HS-5 (cell line): Measurements from ENCODE around the gene DIAPH3.

Experiments
- DNase-seq: peaks from one replicate; pipeline ENCODE4 v3.0.0-alpha.2; 2012; ENCODE audit warnings: low read depth

The DIAPH3 gene

DNA sequence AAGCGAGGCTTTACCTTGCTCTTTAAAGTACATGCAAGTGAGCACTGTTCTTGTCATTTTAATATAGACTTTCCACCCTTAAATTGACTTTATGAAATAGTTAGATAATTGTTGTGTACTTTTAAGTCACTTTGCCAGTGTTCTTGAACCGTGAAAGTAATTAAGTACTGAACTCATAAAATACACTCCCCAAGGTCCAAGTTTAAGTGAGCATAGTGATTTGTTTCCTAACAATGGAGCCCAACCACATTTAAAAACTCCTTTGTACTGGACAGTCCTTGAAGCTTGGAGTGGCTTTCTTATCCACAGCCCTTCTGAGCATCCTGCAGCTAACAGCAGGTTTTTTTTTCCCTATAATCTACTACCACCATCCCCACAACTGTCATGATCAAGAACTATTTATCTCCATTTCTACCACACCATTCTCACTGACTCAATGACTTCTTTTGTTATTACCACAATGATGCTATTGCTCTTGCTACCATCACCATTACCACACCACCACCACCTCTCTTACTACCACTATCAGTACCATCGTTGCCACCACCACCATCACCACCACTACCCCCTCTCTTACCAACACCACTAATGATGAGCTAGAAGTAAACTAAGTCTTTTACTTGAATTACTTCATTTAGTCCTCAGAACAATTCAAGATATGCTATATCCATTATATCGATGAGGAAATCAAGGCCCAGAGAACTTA is 452.6 kb downstream of the DIAPH3 start:
- no peak for DNase-seq

DNA sequence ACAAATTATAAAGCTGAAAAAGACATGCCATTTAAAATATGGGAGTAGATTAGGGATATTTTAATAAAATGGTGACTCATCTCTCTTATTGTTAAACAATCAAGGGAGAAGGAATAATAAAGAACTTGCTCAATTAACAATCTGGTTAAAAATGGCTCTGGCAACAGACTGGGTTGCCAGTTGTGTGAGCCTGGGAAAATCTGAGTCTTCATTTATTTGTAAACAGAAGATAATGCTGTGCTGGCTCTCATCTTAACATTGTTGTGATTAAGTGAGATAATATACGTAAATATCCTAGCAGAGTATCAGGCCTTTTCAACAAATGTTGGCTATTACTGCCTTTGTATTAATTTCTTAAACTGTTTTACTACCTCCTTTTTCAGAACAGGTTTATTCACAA is 453.3 kb downstream of the DIAPH3 start:
- DNase-seq: no peak

- no peak for DNase-seq
These were observed 457.4 kb downstream of the DIAPH3 start for GRCh38 chr13:59706101-59706976.

GRCh38 chr13:59702269-59702668 is 461.5 kb downstream of the DIAPH3 start:
- no peak for DNase-seq

DNA sequence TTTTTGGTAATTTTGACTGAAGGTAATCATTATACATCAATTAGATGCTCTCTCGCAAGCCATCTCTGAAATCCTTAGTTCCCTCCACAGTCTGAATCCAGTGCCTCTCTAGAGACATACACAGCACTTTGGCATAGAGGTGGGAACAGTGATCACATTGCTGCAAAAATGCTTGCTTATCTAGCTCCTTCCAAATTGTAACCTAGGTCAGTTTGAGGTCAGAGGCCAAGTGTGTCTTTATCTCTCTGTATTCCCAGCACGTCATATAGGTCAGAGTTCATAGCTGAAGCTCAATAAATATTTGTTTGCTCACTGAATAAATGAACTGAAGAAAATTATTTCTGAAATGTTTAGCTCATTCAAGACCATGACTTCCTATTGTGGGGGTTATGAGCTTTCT is 462.5 kb downstream of the DIAPH3 start:
- DNase-seq: no peak

DNA sequence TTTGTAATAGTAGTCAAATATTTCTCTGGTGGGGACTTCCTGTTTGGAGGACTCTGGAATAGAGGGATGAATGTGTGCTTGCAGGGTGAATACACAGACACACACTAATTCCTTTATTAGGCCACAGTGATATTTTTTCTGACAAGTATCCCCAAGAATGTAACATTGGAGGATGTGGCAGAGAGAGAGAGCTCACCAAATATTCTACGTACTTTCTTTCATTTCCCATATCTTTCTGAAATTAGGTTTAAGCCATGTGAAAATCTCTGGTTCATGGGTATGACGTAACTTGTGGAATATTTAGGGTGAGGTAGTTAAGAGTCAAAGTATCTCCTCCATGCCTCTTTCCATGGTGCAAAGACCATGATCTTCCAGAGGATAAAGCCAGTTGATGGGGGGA is 463.4 kb downstream of the DIAPH3 start:
- DNase-seq: no peak

- no peak for DNase-seq
These were observed 467.5 kb downstream of the DIAPH3 start for GRCh38 chr13:59696271-59696670.

GRCh38 chr13:59691501-59692066 is 472.1 kb downstream of the DIAPH3 start:
- no peak for DNase-seq

DNA sequence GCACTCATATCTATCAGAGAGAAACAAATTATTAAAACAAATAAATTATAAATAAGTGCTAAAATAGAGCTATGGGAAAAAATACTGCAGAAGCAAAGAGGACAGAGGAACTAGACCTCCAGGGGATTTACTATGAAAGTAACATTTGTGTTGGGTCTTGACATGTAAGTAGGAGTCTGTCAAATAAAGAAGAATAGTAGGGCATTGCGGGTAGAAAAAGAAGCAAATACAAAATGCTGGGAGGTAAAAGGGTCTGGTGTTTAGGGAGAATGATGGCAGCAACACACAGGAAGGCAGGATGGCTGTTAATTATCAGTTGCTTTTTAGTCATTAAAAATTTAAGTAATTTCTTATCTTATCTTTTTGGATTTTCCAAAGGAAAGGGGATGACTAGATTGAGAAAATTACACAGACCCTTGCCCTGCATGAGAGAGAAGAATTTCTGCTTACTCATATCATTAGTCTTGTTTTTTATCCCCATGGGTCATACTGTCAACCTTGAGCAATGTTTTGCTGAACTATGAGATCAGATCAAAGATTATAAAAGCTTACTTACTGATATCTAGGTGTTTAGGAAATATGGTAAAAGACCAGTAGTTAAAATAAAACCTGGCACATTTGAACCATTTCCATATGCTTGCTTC is 472.7 kb downstream of the DIAPH3 start:
- no peak for DNase-seq

- no peak for DNase-seq
These were observed 474.7 kb downstream of the DIAPH3 start for GRCh38 chr13:59689057-59689456.

DNA sequence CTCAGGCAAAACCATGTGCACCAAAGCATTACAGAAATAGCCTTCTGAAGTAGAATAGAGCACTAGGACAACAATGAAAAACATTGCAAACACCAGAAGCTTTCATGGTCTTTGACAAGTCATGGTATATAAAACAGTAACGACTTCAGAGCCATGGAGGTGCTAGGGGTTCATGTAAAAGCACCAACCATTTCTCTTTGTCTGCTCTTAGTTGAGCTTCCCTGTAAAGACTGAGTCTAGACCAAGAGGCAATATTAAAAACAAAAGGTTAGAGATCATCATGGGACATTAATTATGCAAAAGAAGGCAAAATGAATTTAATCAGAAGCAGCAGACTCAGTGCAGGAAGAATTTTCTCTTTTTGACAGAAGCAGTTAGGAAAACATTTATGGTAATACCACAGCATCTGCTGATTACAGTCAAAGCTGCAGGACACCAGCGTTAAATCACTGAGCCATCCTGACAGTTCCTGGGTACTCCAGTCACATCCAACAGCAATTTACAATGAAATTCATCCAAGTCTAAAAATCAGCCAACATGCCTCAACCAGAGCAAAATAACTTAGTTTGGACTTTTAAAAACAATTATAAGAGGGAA is 476.8 kb downstream of the DIAPH3 start:
- DNase-seq: no peak

- no peak for DNase-seq
These were observed 479.6 kb downstream of the DIAPH3 start for GRCh38 chr13:59684105-59684504.

- no peak for DNase-seq
These were observed 482.0 kb downstream of the DIAPH3 start for GRCh38 chr13:59681636-59682311.

GRCh38 chr13:59680429-59681024 is 483.2 kb downstream of the DIAPH3 start:
- DNase-seq: no peak

- no peak for DNase-seq
These were observed 484.5 kb downstream of the DIAPH3 start for GRCh38 chr13:59679254-59679653.

DNA sequence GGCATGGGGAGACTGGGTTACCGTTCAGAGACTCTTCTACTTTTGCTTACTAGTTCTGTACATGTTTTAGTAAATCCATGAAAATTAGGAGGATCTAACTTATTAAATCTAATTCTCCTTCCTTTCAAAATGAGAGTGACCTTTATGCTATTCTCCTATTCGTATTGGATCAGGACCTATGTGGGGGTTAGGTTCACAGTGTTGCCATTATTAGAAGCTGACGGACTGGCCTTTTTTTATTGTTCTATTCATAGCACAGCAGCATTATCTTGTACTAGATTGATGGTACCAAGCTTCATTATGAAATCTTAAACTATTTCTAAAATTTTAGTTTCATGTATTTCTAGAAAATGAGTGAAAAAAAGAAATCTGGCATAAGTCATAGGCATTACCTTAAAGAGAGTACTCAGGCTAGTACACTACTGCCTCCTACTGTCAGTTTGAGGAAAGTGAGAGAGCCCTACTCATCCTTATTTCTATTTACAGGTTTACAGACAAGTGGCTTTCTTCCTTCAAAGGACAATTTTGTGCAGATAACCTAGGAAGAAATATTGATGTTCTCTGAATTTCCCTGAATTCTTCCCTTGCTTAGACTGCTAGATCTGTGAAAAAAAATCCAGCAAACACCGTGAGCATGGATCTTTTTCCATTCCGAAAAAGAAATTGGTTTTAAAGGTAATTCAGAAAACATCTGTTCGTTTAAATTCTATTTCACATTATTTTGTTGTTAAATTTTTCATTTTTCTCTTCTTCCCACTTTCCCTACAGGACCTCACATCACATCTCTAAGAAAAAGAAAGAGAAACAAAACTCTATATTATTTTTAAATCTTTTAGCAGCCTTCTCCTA is 485.5 kb downstream of the DIAPH3 start:
- DNase-seq: no peak

DNA sequence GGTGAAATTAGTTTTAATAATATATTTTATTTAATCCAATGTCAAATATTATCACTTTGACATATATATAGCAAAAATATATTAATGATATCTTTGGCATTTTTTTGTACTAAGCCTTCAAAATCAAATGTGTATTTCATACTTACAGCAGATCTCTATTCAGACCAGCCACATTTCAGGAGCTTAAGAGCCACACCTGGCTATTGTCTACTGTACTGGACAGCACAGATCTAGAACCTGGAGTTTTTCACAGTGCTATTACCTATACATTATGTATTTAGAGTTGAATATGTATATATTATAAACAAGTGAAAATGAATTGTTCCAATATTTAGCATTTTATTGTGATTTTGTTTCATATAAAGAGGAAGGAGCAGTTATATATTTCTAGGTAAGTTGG is 486.3 kb downstream of the DIAPH3 start:
- no peak for DNase-seq

GRCh38 chr13:59674616-59675015 is 489.1 kb downstream of the DIAPH3 start:
- no peak for DNase-seq

GRCh38 chr13:59673286-59673685 is 490.4 kb downstream of the DIAPH3 start:
- DNase-seq: no peak

DNA sequence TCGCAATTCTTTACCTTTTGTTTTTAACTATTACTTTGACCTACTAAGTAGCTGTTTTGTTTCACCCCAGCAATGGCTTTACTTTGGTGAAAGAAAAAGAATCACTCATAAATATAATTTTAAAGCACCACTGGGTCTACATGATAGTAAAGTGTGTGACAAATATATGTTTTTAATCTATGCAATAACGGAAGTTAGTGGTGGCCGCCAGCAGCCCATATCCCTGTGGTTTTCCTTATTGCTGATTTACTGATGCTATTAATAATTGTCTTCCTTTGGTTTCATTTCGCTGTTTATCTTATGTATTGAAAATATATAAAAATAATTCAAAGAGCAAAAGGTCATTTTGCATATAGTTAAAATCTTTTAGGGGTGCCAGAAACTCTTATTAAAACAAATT is 491.3 kb downstream of the DIAPH3 start:
- no peak for DNase-seq
